GM18517 (cell line): ENCODE results near the gene METTL25B.

ENCODE experiments used
- ATAC-seq: cut with Tn5 transposase; IDR thresholded peaks from one replicate; pipeline ENCODE4 v1.9.1; 2021; ENCODE audit warnings: mild to moderate bottlenecking, moderate library complexity; ENCODE audit not compliant: unreplicated experiment

METTL25B gene

GRCh38 chr1:156725683-156726280 is 2.5 kb upstream of the METTL25B start:
- ATAC-seq = peak; percentile 46

- ATAC-seq = no peak
These were observed 1.6 kb upstream of the METTL25B start for GRCh38 chr1:156726549-156727226.

GRCh38 chr1:156727492-156727891 is 777 bp upstream of the METTL25B start:
- no peak for ATAC-seq

- ATAC-seq = peak; percentile 80
These were observed 562 bp downstream of the METTL25B start, which contains the start of gene ISG20L2 for GRCh38 chr1:156728599-156729462. Gene ISG20L2, minus strand, starts transcription at chr1:156728766. Its CDS starts 1,114 bp downstream, at chr1:156727652.

GRCh38 chr1:156733989-156734584 is 5.8 kb downstream of the METTL25B start:
- no peak for ATAC-seq

GRCh38 chr1:156738407-156738806 is 10.1 kb downstream of the METTL25B start:
- ATAC-seq = no peak

GRCh38 chr1:156738916-156739315 is 10.6 kb downstream of the METTL25B start:
- no peak for ATAC-seq

GRCh38 chr1:156740237-156740740 is 12.0 kb downstream of the METTL25B start:
- ATAC-seq = no peak

GRCh38 chr1:156740741-156741480 is 12.6 kb downstream of the METTL25B start, which contains the start of gene MRPL24:
Gene MRPL24, minus strand, starts transcription at chr1:156741088. Its CDS starts 2,384 bp downstream, at chr1:156738704.
- peak; percentile 85 for ATAC-seq

GRCh38 chr1:156741481-156741983 is 13.3 kb downstream of the METTL25B start:
- ATAC-seq = no peak

GRCh38 chr1:156742017-156742416 is 13.7 kb downstream of the METTL25B start:
- ATAC-seq = no peak

GRCh38 chr1:156742801-156743200 is 14.5 kb downstream of the METTL25B start:
- no peak for ATAC-seq

- ATAC-seq = no peak
These were observed 15.4 kb downstream of the METTL25B start for GRCh38 chr1:156743367-156744302.

GRCh38 chr1:156744344-156744743 is 16.1 kb downstream of the METTL25B start:
- ATAC-seq = no peak

GRCh38 chr1:156744786-156745419 is 16.6 kb downstream of the METTL25B start:
- no peak for ATAC-seq

GRCh38 chr1:156745881-156746280 is 17.6 kb downstream of the METTL25B start:
- no peak for ATAC-seq

GRCh38 chr1:156746406-156746727 is 18.1 kb downstream of the METTL25B start:
- no peak for ATAC-seq
